Amniotic stem cell (primary cell): ENCODE data around the gene PLEKHA6.
"Not testable (repeated sequence)": the region's sequence is repeated elsewhere in the genome, so short reads cannot be mapped to it uniquely, and the experiment has no call there.

Experiments
- DNase-seq: peaks from one replicate; lab custom pipeline; 2025; lab: John Stamatoyannopoulos, UW

PLEKHA6 gene

DNA sequence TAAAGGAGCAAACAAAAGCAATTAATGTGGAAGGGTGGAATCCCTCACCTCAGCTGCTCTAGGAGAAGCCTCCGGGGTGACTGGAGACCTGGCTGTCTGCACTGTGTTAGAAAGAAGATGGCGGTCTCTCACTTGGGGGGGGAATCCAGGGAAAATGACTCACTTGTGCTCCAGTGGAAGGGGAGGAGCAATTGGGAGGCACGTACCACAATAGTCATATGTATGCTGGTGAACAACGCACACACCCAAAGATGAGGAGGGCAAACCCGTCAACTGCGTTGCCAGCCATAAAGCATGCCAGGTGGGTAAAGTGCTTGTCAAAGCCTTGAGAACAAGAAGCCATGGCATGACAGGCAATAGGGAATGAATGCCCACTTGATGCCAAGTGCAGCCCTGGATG, 22.1 kb downstream of the PLEKHA6 start:
- DNase-seq: no peak

DNA sequence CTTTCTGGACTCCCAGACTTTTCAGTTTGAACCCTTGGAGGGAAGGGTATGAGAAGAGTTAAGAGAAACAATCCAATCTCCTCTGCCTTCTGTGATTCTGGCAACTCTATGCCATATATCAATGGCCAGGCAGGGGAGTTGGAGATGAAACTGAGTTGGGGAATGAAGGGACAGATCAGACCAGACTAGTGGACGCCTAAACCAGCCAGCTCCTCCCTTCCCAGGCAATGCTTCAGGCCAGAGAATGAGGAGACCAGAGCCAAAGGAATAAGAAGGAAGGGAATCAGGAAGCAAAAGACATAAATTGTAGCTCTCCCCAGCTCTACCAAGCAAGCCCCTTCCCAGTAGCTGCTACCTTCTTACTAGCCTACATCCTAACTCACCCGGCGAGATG, 22.7 kb downstream of the PLEKHA6 start:
- no peak for DNase-seq

DNA sequence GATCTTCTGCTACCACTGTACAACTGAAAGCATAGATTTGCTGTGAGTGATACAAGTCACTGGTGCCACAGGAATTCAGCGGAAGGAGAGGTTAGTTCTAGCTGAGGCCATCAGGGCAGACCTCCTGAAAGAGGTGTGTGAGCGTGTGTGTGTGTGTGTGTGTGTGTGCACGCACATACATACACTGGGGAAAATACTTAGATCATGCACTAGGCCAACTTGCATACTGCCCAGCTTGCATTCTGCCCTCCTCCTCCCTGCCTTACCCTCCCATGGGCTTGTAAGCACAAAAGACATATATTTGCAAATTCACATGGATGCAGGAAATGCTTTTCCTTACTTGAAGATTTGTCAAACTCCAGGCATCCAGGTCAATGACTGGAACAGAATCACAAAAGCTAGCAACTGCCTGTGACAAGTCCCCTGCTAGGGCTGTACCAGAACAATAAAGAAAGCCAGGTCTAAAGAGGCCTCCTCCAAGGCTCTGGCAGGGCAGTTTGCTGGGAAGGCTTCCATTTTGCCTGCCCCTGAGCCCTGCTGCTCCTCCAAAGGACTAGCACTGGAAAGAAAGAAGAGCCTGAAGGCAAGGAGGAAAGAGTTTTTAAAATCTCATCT, 23.2 kb downstream of the PLEKHA6 start:
- no peak for DNase-seq

GRCh38 chr1:204335533-204335932, 24.2 kb downstream of the PLEKHA6 start:
- no peak for DNase-seq

- DNase-seq: no peak
These were observed 24.6 kb downstream of the PLEKHA6 start for GRCh38 chr1:204335085-204335484.

GRCh38 chr1:204334455-204334854, 25.3 kb downstream of the PLEKHA6 start:
- no peak for DNase-seq

DNA sequence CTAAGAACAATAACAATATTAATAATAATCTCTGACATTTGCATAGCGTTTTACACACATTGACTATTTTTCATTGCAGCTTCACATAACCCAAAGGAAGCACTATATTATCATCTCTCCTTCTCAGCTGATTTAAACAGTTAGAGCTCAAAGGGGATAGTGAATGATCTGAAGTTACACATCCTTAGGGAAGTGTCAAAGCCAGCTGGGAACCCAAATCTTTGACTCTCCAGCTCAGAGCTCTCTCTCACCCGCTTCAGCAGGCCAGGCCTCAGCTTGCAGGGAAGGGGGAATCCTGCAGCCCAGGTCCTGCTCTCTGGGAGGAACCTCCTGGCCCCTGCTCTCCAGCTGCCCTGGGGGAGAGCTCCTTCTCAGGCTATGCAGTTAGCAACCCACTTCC, 26.3 kb downstream of the PLEKHA6 start:
- DNase-seq: no peak

DNA sequence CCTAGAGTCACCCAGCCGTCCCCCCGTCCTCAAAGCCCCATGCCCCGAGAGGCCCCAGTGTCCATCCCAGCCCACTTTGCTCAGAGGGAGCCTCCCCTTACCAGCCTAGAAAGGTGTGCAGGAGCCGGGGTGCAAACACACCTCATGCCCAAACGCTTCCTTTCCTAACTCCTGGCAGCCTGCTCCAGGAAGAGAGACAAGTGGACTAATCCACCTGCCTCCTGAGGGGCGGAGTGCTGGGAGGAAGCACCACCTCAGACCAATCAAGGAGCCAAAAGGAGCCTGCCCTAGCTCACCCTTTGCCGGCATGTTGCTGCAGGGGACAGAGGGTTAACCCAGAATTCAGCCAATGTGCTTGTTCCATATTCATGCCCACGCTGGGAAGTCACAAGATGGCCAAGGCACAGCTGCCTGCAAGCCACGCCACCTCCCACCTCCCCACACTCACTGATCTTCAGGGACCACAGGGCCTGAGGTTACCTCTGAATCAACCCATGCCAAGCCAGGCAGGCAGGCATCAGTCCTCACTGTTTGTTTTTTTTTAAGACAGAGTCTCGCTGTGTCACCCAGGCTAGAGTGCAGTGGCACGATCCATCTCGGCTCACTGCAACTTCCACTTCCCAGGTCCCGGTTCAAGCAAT, 27.8 kb downstream of the PLEKHA6 start:
- DNase-seq: no peak

DNA sequence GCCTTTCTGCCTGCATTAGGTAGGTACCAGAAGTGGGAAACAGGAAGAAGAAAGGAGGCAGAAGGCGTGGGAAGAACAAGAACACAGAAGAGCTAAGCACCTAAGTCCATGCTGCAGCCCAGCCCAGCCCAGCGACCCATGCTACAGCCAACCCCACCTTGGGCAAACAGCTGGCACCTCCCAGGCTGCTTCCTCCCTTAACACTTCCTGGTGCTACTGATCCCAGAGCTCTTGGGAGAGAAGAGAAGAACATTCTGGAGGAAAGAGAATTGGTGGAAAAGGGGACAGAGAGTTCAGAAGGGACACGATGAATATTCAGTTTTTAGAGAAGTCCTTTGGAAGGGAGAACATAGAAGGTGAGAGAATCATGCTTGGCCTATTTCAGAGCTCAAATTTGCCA, 28.5 kb downstream of the PLEKHA6 start:
- DNase-seq: no peak

DNA sequence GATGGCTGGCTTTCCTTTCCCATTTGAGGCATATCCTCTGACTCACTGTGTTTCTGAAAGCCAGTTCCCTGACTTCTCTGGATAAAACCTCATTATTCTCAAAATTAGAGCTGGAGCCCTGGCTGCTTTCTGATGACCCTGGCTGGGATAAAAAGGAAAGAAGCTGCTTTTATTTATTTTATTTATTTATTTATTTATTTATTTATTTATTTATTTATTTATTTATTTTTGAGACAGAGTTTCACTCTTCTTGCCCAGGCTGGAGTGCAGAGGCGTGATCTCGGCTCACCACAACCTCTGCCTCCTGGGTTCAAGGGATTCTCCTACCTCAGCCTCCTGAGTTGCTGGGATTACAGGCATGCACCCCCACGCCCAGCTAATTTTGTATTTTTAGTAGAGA, 31.9 kb downstream of the PLEKHA6 start:
- not testable (repeated sequence) for DNase-seq

GRCh38 chr1:204327359-204327758, 32.4 kb downstream of the PLEKHA6 start:
- no peak for DNase-seq

DNA sequence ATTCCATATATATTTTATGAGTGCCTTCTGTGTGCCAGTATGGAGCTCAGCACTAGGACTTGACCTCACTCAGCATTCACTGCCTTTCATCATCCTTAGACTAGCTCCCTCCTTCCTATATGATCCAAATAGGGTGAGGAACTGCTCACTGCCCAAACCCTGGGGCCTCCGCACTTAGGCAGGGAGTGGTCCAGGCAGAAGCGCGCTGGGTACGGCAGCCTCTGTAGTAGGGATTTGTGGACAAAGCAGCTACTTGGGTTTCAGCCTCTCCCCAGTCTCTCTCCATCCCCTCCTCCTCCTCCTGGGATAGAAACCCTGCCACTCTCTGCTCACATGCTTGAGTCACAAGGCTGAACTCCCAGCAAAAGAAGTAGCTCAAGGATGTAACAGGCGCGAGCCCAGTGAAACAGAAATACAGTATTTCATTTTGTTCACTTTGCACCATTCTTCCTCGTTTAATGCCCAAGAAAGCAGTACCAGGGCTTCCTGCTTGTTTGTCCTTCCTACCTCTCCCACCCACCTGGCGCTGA, 32.9 kb downstream of the PLEKHA6 start:
- no peak for DNase-seq

DNA sequence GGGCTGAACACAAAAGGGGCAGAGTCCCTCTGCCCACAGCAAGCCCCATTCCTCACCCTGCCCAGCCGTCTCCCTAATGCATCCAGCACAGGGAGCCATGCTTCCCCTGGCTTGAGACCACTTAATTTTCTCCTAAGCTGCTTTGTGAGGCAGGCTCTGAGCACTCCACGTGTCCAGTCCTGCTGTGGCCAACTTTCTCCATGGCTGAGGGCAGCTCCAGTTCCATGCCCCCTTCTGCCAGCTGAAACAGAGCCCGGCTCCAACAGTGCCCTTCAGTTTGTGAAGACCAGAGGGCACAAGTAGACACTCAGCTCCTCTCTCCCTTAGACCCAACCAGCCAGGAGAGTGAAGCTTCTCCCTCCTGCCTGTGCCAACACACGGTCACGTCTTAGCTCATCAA, 33.8 kb downstream of the PLEKHA6 start:
- no peak for DNase-seq

- DNase-seq: no peak
These were observed 35.8 kb downstream of the PLEKHA6 start for GRCh38 chr1:204323887-204324286.

DNA sequence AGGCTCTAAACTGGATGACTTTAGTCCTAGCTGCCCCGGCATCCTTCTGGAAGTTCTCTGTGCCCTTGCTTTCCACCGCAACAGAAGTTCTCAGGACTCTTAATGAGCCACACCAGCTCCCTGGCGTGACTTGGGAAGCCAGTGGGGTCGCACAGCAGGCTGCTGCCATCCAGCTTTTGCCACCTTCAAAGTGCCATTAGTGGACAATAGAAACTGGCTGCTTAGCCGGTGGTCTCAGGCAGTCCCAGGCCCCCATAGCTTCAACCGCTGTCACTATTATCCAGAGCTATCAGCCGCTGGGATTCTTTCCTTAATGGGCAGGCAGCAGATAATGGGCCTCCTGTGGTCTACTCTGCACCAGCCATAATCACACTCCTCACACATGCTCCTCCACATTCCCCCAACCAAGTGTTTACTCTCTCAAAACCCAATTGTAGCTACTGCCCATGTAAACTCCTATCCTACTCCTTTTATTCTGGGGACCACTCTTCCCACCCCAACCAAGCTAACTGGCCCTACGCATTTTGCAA, 37.3 kb downstream of the PLEKHA6 start:
- DNase-seq: no peak

- DNase-seq: no peak
These were observed 38.1 kb downstream of the PLEKHA6 start for GRCh38 chr1:204321665-204322064.

DNA sequence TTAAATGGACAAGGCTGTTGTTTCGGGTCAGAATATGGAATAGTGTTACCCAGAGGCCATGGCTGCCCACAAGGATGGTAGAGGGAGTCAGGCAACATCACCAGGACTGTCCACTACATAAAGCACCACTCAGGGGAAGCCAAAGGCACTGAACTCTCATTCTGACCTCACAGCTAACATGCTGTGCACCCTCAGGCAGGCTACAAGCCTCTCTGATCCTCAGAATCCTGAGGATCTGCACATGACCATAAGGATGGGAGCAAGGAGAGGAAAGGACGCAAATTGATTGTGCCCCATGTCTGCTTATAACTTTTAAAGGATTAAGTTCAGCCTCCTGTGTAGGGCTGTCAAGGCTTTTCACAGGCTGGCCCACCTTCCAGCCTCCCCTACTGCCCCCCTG, 38.7 kb downstream of the PLEKHA6 start:
- DNase-seq: no peak

GRCh38 chr1:204320382-204320804, 39.3 kb downstream of the PLEKHA6 start:
- peak; percentile 89 for DNase-seq

DNA sequence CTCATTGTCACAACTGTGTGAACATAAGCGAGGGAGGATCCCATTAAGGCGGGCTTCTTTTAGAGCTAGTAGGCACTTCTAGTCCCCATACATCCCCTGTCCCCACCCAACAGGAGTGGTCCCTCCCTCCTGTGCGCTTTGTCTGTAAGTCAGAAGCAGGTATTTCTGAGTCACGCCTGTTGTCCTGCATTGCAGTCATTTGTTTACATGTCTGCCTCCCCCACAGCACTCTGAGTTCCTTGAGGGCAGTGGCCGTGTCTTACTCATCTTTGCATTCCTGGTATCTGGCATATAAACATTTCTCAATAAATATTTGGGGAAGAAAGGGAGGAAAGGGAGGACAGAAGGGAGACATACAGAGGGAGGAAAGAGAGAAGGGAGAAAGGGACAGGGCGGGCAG, 40.3 kb downstream of the PLEKHA6 start:
- peak; percentile 81 for DNase-seq

DNA sequence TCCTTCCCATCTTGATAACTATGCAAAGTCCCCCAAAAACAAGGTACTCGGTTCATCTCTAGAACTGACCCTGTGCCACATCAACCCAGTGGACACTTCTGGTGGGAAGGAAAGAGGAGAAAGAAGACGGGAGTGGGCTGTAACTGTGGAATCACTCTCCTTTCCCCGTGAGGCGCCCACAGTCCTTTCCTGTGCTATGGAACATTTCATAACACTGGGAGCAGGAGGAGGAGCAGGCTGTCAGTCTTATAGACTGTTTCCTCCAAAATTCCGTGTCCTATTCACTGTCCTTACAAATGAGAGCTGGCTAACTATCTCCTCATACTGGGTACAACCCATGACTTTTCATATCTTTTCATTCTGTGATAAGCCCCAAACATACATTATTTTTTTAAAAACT, 40.7 kb downstream of the PLEKHA6 start:
- no peak for DNase-seq

DNA sequence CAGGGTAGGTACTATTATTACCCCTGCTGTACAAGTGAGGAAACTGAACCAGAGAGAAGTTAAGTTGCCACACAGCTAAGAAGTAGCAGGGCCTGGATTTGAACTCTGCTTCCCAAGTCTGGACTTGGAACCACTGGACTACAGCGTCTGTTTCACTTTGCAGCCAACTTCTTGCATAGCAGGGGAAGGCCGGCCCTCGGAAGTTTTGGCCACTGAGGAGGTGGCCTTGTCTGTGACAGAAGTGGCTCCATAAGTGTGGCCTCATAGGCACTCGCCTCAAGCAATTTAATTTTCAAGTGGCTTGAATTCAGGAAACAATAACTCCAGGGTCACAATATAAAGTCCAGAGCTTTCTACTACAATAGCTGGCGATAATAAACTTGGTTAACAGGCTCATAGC, 41.4 kb downstream of the PLEKHA6 start:
- no peak for DNase-seq

DNA sequence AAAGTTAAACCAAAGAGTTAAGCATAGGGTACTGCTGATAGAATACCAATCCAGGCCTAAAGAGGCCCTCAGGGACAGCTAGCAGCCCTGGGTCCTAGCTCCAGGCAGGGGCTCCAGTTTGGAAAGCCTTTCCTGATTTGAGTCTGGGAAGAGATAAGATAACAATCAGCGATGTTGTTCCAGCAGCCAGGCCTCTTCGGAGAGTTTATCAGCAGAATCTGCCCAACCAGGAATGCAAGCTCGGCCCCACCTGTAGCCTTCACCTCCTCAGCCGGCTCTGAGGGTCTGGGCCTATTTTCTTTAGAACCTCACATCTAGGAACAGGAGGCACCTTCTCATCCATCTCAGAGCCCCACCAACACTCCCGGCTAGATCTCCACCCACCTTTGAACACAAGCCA, 42.6 kb downstream of the PLEKHA6 start:
- no peak for DNase-seq

- DNase-seq: no peak
These were observed 43.6 kb downstream of the PLEKHA6 start for GRCh38 chr1:204316164-204316563.
